GM18909 (cell line): ENCODE data around the gene CEBPZOS.

Experiments
- ATAC-seq: cut with Tn5 transposase; IDR thresholded peaks from one replicate; pipeline ENCODE4 v1.9.1; 2021; ENCODE audit warnings: mild to moderate bottlenecking; ENCODE audit not compliant: unreplicated experiment, poor library complexity

The CEBPZOS gene

GRCh38 chr2:37196320-37197195, at the start of gene CEBPZOS:
TSS of gene CEBPZOS (plus strand) at chr2:37196496. CDS start at chr2:37199705, 3,209 bp downstream.
- ATAC-seq, result peak; percentile 84

GRCh38 chr2:37148325-37148724, 48.0 kb upstream of the CEBPZOS start:
- ATAC-seq, result no peak

DNA sequence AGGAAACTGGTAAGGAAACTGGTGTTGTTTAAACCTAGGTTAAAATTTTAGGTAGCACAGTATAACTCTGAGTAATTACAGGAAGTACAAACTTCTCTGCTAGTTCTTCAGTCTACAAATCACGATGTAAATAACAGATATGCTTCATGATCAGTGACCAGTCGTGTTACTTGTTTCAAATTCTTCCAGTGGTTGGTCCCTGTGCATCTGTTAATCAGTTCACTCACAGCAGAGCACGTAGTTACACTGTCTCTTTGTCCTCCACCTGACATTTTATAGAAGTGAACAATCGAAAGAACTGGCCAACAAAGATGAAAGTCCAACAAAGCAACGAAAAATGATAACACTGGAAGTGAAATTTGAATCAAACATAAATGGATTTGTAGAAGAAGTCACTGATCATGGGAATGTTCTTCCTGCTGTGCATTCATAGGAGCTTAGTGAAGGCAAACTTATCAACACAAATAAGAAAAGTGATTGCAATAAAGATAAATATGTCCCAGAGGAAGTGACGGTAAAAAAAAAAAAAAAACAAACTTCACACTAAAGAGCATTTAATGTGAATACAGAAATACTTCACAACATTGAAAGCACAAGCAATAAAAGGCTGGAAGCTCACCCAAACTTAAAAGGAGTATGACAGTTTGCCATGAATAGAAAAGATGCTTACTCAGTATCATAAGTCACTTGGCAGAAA, 46.5 kb upstream of the CEBPZOS start:
- no peak for ATAC-seq

- no peak for ATAC-seq
These were observed 43.1 kb upstream of the CEBPZOS start for GRCh38 chr2:37153224-37153623.

DNA sequence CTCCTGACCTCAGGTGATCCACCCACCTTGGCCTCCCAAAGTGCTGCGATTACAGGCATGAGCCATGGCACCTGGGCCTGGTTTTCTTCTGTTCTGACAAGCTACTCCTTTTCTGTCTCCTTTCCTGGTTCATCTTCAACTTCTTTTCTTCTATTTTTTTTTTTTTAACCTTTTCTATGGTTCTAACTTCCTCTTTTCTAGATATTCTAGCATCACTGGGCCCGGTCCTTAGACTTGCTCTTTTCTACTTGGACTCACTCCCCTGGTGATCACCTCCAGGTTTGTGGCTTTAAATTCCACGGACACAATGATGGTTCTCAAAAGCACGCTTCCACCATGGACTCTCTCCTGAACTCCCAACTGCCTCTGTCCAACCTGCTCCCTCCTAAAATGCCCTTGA, 41.5 kb upstream of the CEBPZOS start:
- no peak for ATAC-seq

GRCh38 chr2:37156071-37156856, 40.0 kb upstream of the CEBPZOS start:
- peak; percentile 14 for ATAC-seq

- ATAC-seq, result peak; percentile 93
These were observed 39.2 kb upstream of the CEBPZOS start, which contains the start of gene EIF2AK2 for GRCh38 chr2:37156857-37157714. TSS of gene EIF2AK2 (minus strand) at chr2:37156980. CDS start at chr2:37147806, 9,174 bp downstream.

DNA sequence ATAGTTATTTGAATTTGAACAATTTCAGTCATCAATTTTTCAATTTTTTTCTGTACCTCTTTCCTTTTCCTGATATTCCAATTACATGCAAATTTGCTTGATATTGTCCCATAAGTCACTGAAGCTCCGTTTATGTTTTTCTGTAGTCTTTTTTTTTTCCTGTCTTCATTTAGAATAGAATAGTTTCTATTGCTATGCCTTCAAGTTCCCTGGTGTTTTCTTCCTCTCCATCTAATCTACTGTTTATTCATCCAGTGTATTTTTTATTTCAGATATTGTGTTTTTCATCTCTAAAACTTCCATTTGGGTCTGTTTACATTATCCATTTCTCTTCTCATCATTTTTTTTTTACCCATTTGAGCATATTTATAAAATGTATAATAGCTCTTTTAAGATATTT, 31.5 kb upstream of the CEBPZOS start:
- ATAC-seq, result no peak

GRCh38 chr2:37167636-37168180, 28.6 kb upstream of the CEBPZOS start:
- no peak for ATAC-seq

DNA sequence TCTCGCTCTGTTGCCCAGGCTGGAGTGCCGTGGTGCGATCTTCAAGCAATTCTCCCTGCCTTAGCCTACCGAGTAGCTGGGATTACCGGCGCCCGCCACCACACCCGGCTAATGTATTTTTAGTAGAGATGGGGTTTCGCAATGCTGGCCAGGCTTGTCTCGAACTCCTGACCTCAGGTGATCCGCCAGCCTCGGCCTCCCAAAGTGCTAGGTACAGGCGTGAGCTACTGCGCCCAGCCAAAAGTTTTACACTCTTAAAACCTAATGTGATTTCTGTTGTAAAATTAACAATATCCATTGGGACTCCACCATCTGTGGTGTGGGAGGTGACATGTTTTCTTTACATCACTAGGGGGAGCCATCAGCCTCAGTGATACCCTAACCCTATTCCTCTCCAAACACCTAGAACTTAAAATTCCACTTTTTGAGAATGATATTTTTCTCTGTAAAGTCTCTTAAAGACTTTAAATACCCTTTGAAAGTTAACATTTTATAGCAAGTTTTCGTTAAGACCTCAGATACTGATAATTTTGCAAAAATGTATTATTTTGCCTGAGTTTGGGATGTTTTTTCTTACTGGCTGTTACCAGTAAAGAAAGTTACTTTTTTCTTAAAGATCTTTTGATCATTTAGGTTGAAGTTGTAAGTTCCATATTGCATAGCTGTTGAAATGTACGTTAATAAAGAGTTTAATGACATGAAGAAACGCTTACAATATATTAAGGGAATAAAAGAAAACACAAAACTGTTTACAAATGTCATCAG, 27.9 kb upstream of the CEBPZOS start:
- ATAC-seq, result peak; percentile 53

GRCh38 chr2:37171624-37171950, 24.7 kb upstream of the CEBPZOS start:
- no peak for ATAC-seq

GRCh38 chr2:37173741-37174140, 22.6 kb upstream of the CEBPZOS start:
- ATAC-seq, result no peak

- no peak for ATAC-seq
These were observed 16.2 kb upstream of the CEBPZOS start for GRCh38 chr2:37180006-37180639.

DNA sequence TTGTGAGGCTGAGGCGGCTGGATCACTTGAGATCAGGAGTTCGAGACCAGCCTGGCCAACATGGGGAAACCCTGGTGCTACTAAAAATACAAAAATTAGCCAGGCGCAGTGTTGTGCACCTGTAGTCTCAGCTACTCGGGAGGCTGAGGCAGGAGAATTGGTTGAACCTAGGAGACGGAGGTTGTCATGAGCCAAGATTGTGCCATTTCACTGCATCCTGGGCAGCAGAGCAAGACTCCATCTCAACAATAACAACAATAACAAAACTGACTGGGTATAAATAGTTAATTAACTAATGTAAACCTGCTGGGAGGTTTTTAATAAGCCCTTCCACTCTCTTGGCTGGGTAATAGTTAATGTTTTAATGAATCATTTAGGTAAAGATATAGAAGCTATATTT, 15.7 kb upstream of the CEBPZOS start:
- no peak for ATAC-seq

DNA sequence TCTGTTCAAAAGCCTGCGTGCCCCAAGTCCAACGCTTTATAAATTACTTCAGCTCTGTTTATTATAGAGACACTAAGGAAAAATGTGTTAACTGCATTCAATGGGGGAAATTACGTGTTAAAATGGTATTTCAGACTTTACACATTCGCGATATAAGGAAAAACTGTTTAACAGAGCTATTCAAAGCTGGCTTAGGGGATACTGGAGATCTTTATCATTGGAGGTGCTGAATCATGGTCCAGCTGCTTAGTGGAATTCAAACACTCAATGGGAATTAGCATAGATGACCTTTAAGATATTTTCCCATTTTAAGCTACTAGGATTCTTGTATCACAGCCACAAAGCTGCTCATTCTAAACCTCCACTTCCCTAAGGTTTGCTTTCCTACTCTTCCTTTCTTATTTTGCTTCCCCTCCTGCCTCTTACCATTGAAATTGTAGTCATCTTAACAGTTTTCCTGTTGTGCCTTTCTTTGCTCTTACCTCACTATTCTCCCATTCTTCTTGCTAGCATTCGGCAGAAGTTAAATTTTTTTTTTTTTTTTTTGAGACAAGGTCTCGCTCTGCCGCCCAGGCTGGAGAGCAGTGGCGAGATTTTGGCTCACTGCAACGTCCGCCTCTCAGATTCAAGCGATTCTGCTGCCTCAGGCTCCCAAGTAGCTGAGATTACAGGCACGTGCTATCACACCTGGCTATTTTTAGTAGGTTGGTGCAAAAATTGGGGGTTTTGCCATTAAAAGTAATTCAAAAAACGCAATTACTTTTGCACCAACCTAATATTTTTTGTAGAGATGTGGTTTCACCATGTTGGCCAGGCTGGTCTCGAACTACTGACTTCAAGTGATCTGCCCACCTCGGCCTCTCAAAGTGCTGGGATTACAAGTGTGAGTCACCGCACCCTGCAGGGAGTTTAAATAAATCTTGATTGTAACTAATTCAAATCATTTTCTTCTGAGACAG, 14.3 kb upstream of the CEBPZOS start:
- no peak for ATAC-seq

- ATAC-seq, result no peak
These were observed 7.7 kb upstream of the CEBPZOS start, which contains the start of gene SULT6B1 for GRCh38 chr2:37188570-37188969. TSS of gene SULT6B1 (minus strand) at chr2:37188670. CDS start at chr2:37188640, 30 bp downstream.

DNA sequence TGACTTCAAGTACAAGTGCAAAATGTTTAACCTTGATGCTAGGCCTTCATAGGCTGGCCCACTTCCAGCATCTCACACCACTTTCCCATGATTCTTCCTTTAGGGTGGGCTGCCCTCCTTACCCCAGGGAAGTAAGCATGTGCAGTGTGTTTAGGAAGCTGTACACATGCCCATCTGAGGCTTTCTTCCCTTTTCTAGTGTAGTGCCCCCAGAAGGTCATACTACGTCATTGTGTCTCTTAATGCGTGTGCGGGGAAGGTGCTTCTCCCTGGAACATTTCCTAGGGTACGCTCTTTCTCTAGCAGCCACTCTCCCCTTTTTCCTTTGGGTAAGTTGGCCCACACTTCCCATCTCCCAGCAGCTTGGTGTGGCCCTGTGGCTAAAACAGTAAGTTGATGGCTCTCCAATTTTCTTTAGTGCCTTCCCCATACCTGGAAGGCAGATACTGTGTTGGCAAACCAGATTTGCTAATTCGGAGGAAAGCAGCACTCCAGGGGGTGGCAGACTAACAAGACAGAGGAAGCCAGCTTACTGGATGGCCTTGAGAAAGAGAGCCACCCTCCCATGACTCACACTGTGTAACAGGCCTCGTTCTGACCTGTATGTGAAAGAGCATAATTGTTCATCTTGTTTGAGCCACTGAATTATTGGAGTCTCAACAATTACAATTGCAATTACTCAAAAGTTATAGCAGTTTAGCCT, 6.7 kb upstream of the CEBPZOS start:
- no peak for ATAC-seq
